GM19238 (cell line): ENCODE measurements around the gene ARID4B.
"Not testable (repeated sequence)": the region's sequence is repeated elsewhere in the genome, so short reads cannot be mapped to it uniquely, and the experiment has no call there.

ENCODE experiments used
- DNase-seq: peaks from one replicate; pipeline ENCODE4 v3.0.0; 2011; ENCODE audit warnings: low spot score; ENCODE audit not compliant: insufficient read length

The ARID4B gene

DNA sequence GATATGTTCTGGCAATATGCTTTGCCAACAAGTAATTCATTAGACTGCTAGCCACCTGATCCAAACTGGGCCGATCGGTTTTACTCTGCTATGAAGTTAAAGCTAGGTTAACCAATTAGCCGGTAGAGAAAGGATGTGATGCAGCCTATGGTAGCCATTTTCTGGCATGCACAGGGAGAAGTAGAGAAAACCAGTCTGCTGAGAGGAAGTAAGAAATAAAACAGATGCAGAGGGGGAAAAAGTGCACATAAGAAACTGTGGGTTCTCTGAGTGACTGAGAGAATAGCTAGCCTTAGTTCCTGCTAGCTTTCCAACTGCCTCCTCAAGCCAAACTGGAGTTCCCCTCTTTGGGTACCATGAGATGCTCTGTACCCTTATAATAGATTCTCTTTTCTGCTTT lies 52.8 kb downstream of the ARID4B start:
- peak; percentile 26 for DNase-seq

DNA sequence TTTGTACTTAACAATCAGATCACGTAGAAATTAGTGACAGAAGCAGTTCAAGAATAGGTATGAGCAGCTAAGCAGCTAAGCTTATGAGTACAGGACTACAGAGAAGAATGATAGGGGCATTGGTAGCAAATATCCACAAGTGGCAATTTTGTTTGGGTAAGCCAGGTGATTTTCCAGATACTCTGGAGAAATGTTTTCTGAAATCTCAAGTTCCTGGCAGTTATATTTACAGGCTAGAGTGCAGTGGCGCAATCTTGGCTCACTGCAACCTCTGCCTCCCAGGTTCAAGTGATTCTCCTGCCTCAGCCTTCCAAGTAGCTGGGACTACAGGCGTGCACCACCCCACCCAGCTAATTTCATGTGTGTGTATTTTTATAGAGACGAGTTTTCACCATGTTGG lies 55.1 kb downstream of the ARID4B start:
- no peak for DNase-seq

DNA sequence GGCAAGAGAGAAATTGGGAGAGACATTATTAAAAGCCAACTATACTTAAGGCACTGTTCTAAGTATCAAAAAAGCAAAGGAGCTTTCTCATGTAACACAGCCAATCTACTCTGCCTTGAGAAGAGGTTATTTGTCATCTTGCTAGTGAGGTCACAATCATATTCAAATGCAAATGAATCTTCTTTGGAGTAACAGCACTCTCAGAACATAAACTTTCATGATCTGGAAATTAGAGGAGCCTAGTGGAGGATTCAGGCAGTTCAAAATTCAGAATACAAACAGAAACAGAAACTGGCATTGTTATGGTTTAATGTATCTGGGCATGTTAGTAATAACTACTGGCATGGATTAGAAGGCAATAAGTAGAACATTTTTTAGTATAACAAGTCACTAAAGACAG lies 57.4 kb downstream of the ARID4B start:
- no peak for DNase-seq

DNA sequence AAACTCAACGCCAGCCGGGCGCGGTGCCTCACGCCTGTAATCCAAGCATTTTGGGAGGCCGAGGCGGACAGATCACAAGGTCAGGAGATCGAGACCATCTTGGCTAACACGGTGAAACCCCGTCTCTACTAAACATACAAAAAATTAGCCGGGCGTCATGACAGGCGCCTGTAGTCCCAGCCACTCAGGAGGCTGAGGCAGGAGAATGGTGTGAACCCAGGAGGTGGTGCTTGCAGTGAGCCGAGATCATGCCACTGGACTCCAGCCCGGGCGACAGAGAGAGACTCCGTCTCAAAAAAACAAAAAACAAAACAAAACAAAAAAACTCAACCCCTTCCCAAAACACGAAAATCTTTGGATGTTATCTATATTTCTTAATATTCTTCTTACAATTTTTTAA lies 58.0 kb downstream of the ARID4B start:
- DNase-seq, result not testable (repeated sequence)

DNA sequence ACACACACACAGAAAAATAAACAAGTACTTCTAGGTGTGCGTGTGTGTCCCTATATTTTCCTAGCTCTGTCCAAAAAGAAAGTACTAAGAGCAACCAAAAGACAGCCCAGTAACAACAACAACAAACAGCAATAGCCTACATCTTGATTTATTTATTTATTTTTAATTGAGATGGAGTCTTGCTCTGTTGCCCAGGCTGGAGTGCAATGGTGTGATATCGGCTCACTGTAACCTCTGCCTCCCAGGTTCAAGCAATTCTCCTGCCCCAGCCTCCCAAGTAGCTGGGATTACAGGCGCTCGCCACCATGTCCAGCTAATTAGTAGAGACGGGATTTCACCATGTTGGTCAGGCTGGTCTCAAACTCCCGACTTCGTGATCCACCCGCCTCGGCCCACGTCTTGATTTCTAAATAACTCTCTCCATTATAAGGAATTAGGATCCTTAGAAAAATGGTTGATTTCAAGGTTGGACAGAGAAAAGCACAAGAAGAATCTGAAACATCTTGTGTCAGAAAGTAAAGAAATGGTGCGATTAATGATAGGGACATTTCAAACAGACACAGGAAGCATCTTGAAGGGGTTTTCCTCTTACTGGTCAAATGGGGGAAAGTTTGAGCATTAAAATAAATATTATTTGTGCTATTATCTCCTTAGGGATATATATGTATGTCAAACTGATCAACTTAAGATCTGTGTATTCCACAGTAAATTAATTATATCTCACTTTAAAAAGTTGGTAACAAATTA lies 59.4 kb downstream of the ARID4B start:
- DNase-seq, result no peak

DNA sequence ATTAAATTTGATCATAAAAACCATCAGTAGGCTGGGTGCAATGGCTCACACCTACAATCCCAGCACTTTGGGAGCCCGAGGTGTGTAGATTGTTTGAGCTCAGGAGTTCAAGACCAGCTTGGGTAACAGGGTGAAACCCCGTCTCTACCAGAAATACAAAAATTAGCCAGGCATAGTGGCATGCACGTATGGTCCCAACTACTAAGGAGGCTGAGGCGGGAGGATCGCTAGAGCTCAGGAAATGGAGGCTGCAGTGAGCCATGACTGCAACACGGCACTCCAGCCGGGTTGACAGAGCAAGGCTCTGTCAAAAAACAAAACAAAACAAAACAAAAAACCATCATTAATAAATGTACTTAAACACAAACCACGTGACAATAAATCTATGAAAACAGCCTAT lies 61.0 kb downstream of the ARID4B start:
- DNase-seq, result no peak

DNA sequence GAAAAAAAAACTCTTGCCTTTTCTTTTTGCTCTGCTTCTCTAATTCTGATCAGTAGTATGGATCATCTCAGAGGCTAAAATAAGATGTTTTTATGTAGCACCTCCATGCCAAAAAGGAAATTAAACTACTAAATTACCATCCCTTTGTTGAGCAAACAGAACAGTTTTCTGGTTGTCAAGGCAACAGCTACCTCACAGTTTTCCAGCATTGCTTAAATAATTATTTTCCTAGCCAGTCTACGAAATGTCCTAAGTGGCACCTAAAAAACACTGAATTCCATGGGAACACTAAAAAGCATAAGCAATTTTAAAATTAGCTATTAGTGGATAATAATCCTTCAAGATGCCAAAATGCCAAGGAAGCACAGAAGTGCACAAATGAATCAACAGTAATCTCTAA lies 61.7 kb downstream of the ARID4B start:
- no peak for DNase-seq

DNA sequence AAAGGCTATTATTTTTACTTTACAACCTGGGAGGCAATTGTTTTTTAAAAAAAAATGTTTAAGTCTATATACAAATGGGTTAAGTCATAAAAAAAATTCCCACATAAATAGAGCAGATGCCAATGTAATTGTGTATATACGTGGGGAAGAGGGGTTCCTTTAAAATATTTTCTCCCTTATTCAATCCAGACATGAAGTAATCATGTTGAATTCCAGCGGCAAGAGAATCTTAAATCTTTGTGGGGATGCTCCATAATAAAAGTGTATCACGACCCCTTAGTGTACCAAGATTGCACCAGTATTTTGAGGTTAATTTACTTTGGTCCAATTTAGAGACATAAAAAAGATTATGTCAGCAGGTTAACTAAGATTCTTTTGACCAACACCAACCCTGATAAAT lies 62.1 kb downstream of the ARID4B start:
- no peak for DNase-seq

DNA sequence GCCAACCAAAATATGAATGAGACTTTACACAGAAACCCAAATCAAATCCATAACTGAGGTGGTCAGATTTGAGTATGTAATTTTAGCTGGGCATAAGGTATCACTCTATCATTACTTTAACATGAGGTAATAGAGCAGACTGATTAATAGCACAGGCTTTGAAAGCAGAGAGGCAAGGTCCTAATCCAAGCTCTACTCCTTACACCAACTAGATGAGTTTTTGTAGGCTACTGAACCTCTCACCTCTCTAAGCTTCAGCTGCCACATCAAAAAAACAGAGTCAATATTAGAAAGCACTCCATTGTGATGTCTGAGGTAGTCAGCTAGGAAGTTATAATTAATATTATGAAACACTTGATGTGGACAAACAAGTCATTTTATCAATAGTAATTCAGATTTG lies 63.7 kb downstream of the ARID4B start:
- DNase-seq, result no peak

DNA sequence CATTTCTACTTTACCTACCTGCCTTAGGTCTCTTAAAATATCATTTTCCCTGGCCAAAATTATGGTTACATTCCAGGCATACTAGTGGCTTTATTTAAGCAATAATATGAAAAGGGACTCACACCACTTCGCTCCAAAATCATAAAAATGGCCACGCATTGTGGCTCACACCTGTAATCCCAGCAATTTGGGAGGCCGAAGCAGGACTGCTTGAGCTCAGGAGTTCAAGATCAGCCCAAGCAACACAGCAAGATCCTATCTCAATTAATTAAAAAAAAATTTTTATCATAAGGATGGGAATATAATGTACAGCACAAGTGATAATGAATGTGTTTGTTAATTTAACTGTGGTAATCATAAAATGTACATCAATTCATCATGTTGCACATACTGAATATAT lies 65.4 kb downstream of the ARID4B start:
- DNase-seq, result no peak

DNA sequence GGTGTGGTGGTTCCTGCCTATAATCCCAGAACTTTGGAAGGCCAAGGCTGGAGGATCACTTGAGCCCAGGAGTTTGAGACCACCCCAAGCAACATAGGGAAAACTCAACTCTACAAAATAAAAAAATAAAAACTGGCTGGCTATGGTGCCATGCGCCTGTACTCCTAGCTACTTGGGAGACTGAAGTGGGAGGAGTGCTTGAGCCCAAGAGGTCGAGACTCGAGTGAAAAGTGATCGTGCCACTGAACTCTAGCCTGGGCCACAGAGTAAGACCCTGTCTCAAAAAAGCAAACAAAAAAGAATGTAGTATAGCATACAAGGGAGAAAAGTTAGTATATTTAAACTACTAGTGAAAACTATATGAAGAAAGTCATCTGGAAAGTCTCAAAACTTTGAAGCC lies 66.7 kb downstream of the ARID4B start:
- no peak for DNase-seq

DNA sequence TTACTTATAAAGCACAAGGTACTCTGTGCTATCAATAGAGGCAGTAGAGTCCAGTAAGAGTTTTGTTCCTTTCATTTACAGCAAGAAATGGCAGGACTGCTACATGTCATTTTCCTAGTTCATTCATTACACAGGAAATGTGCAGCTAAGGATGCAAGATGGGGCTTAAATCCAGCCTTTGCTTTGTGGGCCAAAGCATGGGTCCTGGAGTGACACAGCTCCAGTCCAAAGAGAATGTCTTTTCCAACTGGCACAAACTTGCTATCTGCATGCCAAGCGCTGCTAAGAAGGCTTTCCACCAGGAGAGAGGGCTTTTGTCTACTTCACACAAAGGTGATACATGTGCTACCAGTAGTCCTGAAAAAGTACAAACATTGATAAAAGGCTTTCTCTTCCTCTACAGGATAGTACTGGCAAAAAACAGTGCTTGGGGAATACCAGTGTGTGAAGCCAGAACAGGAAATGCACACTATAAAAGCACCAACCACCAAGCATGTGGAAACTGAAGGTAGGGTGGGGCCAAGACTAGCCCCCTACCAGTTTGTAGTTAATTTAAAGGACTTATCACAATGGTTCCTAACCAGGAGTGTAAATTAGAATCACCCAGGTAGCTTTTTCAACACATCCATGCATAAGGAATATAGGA lies 68.7 kb downstream of the ARID4B start:
- DNase-seq, result no peak

DNA sequence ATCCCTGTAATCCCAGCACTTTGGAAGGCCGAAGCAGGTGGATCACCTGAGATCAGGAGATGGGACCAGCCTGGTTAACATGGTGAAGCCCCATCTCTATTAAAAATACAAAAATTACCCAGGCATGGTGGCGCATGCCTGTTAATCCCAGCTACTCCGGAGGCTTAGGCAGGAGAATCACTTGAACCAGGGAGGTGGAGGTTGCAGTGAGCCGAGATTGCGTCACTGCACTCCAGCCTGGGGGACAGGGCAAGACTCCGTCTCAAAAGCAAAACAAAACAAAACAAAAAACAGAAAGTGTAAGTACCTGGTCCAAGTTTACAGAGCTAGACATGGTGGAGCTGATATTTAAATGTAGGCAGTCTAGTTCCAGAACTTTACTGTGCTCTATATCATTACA lies 69.9 kb downstream of the ARID4B start:
- not testable (repeated sequence) for DNase-seq

DNA sequence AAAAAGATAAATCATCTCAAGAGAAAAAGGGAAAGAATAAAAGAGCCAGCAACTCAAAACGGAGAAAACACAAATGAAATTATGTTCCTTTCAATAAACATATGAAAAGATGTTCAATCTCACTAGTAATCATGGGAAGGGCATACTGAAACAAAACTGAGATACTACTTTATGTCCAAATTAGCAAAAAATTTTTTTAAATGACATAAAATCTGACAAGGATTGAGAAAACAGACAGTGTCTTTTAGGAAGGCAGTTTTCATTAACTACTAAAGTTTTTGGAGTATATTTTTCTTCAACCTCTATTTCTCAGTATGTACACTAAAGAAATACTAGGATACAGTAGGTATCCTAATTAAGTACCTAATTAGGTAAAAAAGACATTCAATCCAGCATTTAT lies 73.3 kb downstream of the ARID4B start:
- no peak for DNase-seq

DNA sequence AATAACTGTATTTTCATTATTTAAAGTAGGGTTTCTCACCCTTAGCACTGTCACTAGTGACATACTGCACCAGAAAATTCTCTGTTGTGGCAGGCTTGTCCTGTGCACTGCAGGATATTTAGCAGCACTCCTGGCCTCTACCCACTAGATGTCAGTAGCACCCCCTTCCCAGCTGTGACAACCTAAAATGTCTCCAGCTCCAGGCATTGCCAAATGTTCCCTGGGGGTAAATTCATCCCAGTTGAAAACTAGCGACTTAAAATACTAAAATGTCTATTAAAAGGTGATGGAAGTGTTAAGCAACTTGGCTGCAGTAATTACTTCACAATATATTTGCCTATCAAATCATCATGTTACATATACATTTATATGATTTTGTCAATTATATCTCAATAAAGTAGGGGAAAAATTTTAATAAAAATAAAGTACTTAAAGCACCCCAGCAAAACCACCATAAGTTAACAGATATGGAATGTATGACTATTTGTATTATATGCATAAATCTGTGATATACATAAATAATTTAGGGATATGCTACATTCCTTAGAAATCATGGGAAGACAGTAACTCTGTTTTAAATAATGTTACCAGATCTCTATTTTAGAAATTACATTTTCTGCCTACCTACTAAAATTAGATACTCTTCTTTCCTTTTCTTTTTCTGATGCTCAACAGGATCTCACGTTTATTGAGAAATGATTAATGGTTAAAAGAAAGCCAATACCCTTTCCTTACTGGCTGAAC lies 74.6 kb downstream of the ARID4B start:
- DNase-seq, result no peak

DNA sequence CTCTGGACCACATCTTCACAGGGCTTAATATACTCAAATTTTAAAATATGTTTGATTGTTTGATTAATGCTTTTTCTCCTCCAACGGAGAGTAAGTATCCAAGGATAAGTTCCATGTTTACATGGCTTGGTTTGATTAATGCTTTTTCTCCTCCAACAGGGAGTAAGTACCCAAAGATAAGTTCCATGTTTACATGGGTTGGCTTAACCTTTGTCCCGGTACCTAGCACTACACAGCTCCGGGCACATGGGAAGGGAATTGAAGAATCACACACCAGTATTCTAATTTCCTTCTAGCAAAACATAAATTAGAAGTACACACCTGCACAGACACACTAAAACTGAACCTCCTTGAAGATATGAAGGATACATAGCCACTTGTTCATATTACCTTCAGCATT lies 77.5 kb downstream of the ARID4B start:
- DNase-seq, result no peak

DNA sequence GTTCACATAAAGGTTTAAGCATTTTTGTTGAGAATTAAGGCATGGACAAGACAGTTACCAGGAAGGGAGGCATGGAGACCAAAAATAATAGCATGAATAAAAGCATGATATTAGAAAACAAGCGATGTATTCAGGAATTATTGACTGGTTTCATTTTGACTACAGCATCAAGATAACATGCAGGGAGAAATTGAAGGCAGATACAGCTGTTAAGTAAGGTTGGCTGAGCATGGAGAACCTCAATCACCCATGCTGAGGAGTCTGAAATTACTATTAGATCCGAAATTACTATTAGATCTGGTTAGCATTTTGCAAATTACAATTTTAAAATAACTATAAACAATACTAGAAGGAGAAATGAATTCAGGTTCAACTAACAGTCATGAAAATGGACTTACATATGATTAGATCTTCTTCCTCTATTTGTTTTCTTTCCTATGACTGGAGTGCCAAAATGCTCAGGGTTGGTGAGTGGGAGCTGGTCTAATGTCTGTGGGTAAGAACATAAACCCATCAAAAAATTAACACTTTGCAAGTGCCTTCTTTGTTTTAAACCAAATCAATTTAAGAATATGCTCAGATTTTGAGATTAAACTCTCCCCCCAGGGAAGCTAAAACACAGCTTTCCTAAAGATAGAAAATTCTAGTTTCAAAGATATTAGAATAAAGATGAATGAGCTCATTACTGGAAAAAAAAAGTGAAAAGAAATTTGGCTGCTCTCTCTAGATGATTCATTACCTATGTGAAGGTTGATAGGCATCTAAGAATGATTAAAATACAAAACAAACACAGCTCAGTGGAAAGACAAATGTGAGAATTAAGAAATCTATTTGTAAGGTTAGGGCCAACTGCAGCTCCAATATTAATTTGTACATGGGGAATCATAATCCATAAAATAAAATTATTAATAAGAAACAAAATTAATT lies 81.7 kb downstream of the ARID4B start:
- DNase-seq, result no peak

DNA sequence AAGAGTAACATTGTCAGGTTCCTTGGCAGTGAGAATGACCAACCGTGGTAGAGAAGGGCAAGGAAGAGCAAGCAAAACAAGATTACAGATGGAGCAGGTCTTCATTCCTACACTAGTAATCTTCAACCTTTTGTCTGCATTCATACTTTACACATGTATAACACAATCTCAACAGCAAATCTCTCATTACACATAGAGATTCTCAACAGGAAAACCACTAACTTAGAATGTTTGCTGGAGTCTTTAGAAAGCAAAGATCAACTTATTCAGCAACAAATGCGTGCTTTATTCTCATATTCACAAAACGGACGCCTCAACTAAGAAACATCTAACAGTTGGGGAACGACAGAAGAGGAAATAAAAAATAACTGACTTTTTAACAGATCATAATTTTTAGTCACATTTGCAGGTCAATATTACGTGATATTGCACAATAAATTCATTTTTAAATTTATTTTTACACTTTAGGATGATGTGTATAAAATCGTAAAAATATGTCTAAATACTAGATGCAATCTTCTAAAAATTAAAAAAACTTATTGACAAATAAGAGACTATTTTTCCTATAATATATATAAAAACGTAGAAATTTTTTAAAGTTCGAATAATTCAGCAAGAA lies 82.9 kb downstream of the ARID4B start:
- DNase-seq, result no peak

DNA sequence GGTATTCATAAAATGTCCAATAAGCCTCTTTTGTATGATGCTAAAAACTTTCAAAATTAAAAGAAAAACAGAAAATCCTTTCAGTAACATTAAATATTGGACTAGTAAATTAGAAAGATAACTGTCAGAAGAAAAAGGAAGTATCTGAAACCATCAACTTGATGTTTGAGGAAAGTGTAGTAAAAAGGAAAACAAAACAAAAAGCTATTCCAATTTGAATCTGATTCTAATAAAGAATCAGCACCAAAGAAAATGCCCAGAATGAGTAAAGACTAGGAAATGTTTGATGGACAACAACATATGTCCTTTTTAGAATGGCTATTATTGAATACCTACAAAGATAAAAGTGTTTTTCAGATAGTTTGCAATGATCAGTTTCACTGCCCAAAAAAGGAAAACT lies 87.0 kb downstream of the ARID4B start:
- no peak for DNase-seq

DNA sequence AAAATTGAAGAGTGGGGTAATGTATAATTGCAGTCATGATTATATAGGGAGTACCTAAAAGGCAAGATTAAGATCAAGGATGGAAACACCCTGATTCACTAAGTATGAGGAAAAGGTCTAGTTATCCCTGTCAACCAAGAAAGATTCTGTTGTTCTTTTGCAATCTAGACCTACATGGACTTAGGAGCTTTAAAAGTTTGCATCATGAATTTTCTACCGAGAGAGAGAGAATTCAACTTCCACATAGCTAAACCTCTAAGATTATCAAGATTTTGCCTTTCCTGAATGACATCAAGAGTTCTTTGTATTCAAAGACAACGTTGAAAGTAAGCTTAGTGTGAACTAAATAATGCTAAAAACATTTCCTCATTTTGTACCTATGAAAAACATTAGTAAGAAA lies 88.1 kb downstream of the ARID4B start:
- no peak for DNase-seq

DNA sequence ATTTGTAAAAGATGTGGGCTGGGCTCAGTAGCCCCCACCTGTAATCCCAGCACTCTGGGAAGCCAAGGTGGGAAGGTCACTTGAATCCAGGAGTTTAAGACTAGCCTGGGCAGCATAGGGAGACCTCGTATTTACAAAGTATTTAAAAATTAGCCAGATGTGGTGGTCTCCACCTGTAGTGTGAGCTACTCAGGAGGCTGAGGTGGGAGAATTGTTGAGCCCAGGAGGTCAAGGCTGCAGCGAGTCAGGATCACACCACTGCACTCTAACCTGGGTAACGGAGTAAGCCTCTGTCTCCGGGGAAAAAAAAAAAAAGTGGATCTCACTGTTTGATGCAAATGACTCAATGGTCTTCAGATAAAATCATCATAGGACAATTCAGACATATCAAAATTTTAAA lies 89.4 kb downstream of the ARID4B start:
- DNase-seq, result no peak
